ENCODE results near the gene GARIN5A.

GARIN5A gene

DNA sequence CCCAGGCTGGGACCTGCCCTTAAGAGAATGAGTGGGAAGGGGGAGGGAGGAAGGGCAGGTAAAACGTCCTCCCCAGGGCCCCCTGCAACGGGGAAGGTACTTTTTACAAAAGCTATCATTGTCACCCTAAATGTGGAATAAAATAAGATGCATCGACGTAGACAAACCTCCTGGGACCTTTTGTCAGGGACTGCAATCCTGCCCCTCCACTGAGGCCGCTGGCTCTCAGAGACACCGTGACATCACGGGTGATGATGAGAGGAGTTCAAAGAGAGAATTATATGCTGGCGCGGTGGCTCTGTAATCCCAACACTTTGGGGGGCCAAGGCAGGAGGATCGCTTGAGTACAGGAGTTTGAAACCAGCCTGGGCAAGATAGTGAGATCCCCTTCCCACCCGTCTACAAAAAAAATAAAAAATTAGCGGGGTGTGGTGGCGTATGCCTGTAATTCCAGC lies 45.7 kb downstream of the GARIN5A start:
- H3K4me3 ChIP-seq (ENCODE audit: low read depth, low read length): no peak overlapping the region
- in situ Hi-C loops (cut with HindIII; ENCODE audit: low pct_ligation_motif_present, low sequenced_read_pairs): no loop called here
- no peak overlapping the region for H3K27ac ChIP-seq
- peaks cover 22% of the 10 kb centered on the region for H3K27me3 ChIP-seq (replicated peaks)
- H3K36me3 ChIP-seq (replicated peaks): no peaks in the 10 kb centered on the region
- TF ChIP-seq, protein P1, sequence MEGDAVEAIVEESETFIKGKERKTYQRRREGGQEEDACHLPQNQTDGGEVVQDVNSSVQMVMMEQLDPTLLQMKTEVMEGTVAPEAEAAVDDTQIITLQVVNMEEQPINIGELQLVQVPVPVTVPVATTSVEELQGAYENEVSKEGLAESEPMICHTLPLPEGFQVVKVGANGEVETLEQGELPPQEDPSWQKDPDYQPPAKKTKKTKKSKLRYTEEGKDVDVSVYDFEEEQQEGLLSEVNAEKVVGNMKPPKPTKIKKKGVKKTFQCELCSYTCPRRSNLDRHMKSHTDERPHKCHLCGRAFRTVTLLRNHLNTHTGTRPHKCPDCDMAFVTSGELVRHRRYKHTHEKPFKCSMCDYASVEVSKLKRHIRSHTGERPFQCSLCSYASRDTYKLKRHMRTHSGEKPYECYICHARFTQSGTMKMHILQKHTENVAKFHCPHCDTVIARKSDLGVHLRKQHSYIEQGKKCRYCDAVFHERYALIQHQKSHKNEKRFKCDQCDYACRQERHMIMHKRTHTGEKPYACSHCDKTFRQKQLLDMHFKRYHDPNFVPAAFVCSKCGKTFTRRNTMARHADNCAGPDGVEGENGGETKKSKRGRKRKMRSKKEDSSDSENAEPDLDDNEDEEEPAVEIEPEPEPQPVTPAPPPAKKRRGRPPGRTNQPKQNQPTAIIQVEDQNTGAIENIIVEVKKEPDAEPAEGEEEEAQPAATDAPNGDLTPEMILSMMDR (IDR thresholded peaks at IDR 0.05; ENCODE audit: low read depth, low read length, missing control alignments): no peak
- no peak for DNase-seq

DNA sequence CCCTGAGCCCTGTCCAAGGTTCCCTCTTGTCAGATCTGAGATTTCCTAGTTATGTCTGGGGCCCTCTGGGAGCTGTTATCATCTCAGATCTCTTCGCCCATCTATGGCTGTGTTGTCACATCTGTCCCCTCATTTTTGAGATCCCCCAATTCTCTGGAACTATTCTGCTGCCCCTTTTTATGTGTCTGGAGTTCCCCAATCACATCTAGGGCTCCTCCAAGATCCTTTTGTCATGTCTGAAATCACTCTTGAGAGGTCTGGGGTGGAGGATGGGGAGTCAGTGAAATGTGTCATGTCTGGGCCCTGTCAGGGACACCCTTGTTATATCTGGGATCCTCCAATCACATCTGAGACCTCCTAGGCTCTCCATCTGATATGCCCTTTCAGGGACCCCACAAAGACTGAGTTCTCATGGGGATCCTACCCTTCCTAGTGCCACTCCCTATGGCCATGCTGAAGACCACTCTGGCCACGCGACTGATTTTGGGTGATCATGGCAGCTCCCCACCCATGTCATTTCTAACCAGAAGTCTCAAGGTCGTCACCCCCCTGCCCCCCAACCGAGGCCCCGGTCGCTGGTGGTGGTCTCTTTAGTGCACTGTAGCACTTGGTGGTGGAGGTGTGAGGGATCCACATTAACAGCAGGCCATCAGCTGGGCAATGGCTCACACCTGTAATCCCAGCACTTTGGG lies 47.7 kb downstream of the GARIN5A start:
- Histone ChIP-seq H3K36me3 (replicated peaks) (no peaks in the 10 kb centered on the region), H3K27me3 (replicated peaks) (peaks cover 19% of the 10 kb centered on the region), H3K4me3 (ENCODE audit: low read depth, low read length) (no peak overlapping the region), H3K27ac (no peak overlapping the region)
- TF ChIP-seq, protein P1 (IDR thresholded peaks at IDR 0.05; ENCODE audit: low read depth, low read length, missing control alignments): no peak
- in situ Hi-C loops (cut with HindIII; ENCODE audit: low pct_ligation_motif_present, low sequenced_read_pairs): no loop called here
- no peak for DNase-seq

GRCh38 chr19:50427997-50428425 lies 48.6 kb downstream of the GARIN5A start:
- Histone ChIP-seq H3K27me3 (replicated peaks) (peaks cover 14% of the 10 kb centered on the region), H3K27ac (no peak overlapping the region), H3K36me3 (replicated peaks) (no peaks in the 10 kb centered on the region), H3K4me3 (ENCODE audit: low read depth, low read length) (peak overlapping the region; percentile 24)
- in situ Hi-C loops (cut with HindIII; ENCODE audit: low pct_ligation_motif_present, low sequenced_read_pairs): no loop called here
- TF ChIP-seq, protein P1 (IDR thresholded peaks at IDR 0.05; ENCODE audit: low read depth, low read length, missing control alignments): no peak
- DNase-seq: peak; percentile 73

DNA sequence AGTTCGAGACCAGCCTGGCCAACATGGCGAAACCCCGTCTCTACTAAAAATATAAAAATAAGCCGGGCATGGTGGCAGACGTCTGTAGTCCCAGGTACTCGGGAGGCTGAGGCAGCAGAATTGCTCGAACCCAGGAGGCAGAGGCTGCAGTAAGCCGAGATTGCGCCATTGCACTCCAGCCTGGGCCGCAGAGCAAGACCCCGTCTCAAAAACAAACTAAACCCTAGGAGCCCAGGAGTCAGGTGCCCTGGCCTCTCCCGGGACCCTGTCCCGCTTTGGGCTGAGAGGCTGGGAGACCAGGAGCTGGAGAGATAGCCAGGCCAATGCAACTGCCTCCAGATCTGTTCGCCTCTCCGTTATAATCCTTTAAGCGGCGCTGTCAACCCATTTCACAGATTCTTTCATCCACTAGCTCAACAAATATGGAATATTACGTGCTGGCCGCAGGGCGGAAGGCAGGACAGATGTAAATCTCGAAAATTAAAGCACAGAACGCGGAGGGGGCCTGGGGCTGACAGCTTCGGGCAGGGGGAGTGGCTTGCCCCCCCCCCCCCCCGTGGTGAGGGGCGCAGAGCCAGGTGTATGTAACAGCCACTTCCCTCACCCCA lies 49.2 kb downstream of the GARIN5A start:
- TF ChIP-seq, protein P1 (IDR thresholded peaks at IDR 0.05; ENCODE audit: low read depth, low read length, missing control alignments): no peak

DNA sequence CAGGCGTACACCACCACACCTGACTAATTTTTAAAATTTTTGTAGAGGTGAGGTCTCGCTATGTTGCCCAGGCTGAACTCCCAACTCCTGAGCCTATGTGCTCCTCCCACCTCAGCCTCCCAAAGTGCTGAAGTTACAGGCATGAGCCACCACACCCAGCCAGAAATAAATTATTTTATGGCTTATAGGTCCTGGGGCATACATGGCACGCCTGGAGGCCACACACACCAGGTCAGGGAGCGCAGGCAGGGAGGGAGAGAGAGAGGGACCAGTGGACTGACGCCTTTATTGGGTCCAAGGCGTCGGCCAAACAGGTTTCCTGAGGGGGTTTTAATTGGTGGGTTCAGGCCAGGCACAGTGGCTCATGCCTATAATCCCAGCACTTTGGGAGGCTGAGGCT lies 51.1 kb downstream of the GARIN5A start:
- in situ Hi-C loops (cut with HindIII; ENCODE audit: low pct_ligation_motif_present, low sequenced_read_pairs): no loop called here
- no peak overlapping the region for H3K4me3 ChIP-seq (ENCODE audit: low read depth, low read length)
- H3K27me3 ChIP-seq (replicated peaks): peaks cover 4% of the 10 kb centered on the region
- H3K36me3 ChIP-seq (replicated peaks): no peaks in the 10 kb centered on the region
- DNase-seq: no peak
- TF ChIP-seq, protein P1 (IDR thresholded peaks at IDR 0.05; ENCODE audit: low read depth, low read length, missing control alignments): no peak
- H3K27ac ChIP-seq: no peak overlapping the region

More for the DNA sequence above, 49.2 kb downstream of the GARIN5A start:
- peaks cover 8% of the 10 kb centered on the region for H3K27me3 ChIP-seq (replicated peaks)
- in situ Hi-C loops (cut with HindIII; ENCODE audit: low pct_ligation_motif_present, low sequenced_read_pairs): no loop called here
- H3K4me3 ChIP-seq (ENCODE audit: low read depth, low read length): peak overlapping the region; percentile 24
- no peak for DNase-seq
- H3K36me3 ChIP-seq (replicated peaks): no peaks in the 10 kb centered on the region
- no peak overlapping the region for H3K27ac ChIP-seq

Data from brain microvascular endothelial cell (primary cell).